Suppressor macrophage (primary cell): ENCODE measurements around the gene CYTH4.
A peak's percentile ranks its signal among the peaks of the same experiment; 100 is the strongest.

ENCODE experiments used
- DNase-seq, 4 experiments: peaks; one replicate each; pipeline ENCODE4 v3.0.0-alpha.2; 2020 to 2022

Gene CYTH4

DNA sequence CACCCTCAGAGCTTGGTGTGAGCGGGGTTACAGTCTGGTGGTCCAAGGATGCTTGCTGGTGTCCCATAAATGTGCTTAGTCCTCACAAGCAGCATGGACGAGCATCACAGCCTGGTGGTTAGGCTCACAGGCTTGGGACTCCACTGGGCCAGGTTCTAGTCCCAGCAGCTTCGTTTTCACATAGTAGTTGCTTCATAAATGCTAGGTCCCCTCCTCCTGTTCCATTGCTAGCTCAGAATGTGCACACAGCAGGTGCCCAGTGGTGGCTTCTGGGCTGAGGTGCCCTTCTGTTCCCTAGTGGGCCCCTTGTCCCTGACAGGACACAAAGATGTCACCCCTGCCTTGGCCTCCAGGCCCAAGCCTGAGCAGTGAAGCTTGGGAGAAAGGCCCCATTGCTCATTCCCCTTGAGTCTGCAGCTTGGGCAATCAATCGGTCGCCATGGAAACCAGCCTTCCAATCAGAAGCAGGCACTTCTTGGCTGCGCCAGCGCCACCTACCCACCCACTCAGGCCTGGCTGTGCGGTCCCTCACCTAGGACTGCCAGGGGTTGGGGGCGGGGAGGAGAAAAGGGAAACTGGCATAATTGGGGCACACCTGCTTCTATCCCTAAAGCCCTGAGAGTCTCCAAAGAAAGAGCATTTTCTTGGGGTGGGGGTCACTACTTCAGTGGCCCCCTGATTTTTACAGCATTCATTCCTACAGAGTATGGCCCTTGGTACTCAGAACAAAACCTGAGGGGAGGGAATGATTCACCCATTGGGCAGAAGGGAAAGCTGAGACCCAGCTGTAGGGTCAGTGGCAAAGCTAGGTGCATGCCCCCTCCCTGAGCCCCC, 48.1 kb downstream of the CYTH4 start:
- peak in 2 of 4 experiments; percentile 19 to 56 for DNase-seq

DNA sequence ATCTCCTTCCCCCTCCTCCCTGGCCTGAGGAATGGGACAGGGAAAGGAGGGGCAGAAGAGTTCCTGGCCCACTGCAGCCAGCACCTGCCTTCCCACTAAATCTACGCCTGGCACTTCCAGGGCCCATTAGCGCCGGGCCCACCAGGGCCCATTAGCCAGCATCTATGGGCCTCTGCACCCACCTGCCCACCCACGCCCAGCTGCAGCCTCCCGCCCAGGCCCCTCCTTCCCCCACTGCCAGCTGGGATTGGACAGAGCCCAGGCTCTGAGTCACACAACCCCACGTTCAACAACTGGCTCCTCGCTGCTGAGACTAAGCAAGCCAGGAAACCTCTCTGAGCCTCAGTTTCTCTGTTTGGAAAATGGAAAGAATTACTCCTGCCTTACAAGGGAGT, 48.7 kb downstream of the CYTH4 start:
- DNase-seq = no peak

DNA sequence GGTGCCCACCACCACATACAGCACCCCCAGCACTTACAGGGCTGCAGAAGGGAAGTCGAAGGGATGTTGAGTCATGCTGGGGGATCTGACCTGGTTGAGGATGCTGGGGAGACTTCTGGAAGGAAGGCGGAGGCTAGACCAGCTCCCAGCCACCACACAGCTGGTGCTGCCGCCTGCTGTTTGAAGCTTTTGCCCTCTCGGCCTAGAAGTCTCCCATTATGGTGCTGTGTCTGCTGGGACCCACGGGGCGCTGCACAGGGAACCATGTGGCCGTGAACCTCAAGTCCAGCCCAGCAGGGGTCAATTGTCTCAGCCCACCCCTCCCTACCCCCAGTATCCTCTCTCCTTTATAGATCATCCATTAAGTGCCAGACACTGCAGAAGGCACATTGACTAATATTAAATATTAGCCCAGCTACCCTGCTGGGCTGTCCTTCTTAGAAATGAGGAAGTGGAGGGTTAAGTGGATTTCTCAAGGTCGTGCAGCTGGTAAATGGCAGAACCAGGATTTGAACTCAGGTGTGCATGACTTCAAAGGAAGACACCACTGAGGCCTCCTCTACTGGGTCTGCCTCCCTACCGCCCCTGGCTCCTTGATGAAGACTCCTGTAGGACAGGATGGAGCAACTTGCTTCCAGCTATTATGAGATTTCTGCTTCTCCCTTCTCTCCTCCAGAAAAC, 49.7 kb downstream of the CYTH4 start:
- peak in 3 of 4 experiments; percentile 27 to 57 (median 38) for DNase-seq

DNA sequence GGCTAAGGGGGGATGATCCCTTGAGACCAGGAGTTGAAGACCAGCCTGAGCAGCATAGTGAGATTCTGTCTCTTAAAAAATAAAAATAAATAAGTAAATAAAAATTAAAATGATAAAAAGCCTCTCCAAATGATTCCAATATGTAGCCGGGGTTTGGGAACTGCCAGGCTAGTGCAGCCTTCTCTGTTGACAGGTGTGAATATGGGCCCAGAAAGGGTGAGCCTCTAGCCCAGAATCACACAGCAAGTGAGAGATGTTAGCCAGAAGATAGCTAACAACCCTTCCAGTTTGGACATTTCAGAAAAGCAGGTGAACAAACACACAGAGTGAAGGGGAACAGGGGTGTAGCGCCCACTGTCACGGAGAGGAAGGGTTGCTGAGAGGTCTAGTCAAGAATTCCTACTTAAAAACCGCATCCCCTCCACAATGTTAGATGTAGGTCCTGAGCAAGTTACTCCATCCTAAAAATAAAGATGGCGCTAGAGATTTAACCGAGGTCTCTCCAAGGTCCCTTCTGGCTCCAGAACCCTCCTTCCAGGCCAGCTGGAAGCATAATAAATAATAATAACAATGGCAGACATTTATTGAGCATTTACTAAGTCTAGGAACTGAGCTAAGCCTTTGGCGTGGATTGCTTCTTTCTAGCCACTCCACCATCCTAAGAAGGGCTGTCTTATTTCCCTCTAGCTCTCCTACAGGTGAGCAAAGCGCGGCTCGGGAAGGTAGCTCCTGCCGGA, 51.6 kb downstream of the CYTH4 start:
- no peak for DNase-seq

DNA sequence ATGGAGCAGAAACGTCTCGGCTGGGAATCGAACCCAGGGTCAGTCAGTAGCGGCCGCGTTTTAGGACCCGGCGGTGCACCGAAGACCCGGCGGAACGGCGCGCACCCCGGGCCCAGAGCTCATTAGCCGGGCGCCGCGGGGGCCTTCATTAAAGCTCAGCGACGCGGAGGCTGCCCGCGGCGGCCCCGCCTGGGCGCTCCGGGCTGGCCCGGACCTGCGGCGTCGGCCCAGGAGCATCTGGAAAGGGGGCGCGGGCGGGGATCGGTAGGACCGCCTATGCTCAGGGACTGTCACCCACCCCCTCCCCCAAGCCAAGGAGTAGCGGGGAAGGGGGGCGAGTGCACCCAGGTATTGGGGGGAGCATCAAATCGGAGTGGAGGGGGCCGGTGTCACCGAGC, 52.2 kb downstream of the CYTH4 start:
- DNase-seq = no peak

DNA sequence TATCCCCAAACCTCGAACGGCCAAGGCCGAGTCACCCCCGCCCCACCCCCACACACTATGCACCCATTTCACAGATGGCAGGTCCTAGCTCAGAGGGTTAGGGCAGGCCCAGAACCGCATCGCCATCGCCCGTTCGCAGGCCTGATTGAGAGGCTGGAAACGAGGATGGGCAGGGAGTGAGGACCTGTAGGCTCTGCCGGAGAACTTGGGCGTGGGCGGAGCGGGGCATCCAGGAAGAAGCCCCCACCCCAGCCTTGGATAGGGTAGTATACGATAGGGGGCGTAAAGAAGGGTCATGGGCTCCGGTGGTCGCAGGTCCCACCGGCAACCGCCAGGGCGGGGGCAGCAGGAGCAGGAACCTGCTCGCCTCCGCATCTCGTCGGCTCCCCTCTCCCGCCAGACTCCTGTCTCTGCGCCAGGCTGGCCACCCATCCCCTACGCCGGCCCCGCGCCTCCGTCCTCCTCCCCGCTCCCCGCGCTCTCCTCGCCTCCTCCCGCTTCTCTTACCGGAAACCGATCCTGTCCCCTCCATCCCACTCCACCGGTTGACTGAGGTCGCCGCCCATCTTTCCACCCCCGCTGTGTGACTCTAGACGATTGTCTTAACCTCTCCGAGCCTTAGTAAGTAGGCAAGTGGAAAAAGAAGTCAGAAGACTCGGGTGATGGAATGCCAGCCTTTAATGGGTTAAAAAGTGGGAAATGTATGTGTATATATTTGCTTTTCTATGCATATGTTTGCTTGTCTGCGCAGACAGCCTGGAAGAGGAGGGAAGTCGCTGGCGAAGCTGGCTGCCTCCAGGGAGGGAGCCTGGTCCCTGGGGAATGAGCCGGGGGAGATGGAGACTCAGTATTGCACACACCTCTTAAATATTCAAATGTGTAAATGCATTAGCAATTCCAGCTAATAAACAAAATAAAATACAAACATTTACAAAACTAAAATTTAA, 52.8 kb downstream of the CYTH4 start:
- no peak for DNase-seq

DNA sequence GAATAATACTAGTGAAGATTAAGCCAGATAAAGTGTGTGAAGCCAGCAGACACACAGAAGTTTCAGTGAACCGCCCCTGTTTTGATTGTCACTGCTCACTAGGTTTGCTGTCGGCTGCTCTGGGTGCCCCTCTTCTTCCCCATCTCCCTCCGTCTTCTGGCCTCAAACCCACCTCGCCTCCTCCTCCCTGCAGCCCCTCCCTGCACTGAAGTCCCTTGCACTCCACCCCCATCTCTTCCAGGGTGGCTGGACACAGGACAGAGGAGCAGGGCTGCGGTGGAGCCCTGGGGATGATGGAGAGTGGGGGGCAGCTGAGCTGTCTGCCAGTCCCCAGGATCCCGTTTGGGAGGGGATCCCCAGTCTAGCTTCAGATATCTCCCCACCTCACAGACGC, 53.5 kb downstream of the CYTH4 start:
- no peak for DNase-seq

DNA sequence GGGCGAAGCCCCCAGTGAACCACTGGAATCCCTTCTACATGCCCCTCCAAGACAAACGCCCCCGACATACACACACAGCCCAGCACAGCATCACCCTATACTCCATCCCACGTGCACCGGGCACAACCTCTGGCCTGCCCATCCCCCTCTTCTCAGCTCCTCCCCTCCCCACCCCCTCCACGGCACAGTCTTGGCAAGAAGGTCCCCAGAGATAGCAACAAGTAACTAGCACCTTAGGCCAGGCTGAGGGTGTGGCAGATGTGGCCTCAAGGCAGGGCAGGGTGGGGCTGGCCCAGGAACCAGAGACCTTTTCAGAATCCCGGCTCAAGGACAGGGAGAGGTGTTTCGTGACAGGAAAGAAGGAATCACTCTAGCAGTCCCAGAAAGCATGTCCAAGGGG, 54.3 kb downstream of the CYTH4 start:
- no peak for DNase-seq

DNA sequence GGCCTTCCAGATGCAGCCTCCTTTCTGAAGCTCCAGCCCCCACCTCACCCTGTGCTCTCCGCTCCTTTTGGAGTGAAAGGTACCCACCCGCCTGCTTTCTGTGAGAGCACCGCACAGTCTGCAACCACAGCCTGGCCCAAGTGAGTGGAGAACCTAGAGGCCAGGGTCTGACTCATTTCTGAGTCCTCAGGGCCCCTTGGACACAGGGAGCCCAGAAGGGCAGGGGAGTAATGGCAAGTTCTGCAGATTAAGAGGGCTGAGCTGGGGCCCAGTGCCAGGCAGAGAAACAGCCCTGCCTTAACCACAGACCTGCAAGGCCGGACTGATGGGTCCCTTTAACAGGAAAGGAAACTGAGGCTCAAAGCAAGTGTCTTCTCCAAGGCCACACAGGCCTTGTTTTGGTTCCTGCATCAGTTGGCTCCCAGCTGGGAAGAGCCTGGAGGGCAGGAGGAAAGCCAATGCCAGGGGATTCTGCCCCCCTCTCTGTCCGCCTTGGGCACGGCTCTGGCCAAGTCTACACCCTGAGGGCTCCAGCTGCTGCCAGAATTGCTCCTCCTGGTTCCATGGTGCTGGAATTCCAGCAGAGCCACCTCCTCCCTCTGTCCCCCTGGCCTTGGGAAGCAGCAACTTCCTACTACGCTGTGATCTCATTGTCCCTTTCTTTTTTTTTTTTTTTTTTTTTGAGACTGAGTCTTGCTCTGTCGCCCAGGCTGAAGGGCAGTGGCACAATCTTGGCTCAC, 55.1 kb downstream of the CYTH4 start:
- DNase-seq = no peak

DNA sequence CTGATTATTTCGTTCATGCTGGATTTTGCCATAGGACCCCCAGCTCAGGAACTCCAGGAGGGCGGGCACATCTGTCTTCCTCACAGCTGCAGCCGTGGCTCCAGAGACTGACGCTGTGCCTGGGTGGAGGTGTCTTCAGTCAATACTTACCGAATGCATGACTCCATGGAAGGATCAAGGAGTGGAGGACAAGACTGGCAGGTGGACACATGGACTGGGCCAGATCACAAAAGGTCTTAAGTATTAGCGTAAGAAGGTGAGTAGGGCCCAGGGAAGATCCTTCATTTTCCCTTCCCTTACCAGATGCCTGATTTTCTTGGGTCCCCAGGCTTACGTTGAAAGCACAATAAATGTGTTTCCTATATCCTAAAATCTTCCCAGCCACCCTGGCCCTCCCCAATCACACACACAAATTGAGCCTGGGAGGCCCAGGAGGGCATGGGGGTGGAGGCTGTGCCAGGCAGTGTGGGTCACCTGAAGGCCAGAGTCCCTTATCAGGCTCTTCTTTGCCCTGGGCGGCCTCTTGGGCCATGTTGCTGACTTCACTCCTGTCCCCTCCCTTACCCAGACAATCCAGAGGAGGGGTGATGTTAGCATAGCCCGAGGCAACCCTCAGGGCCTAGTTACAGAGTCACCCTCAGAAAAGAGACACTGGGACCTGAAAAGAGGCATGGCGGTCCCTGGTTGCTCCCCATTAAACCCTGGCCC, 56.4 kb downstream of the CYTH4 start:
- DNase-seq = no peak

DNA sequence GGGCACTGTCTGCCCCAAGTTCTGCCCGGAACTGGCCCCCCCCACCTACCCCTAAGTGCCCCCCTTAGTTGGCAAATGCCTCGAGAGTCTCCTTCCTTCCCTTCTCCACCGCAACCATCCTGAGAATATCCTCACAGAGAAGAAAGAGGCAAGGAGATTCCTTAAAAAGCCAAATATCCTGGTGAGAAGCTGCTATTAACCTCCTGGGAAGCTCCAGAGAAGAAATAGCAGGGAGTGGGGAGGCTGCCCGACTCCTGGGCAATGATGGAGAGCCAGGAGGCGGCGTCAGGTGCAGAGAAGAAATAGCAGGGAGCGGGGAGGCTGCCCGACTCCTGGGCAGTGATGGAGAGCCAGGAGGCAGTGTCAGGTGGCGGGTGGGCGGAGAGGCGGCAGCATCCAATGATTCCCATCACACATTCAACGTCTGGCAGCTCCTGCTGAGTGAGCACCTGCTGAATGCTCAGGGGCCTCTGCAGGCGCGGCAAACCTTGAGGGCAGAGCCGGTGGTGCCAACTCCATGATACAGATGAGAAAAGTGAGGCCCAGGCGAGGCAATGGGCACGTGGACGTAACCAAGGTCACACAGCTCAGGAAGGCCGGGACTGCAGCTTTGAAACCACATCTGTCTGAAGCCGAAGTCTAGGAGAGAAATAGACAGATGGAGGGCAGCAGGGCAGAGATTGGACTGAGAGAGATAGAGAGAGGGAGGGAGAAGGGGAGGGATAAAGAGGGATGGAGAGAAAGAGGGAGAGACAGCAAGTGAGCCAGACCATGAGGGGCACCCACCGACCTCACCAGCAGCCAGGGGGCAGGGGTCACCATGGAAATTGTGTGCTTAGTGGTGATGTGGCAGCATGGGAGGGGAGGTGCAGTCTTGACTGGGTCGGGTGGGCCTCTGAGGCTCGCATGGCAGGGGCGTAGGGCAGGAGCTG, 58.3 kb downstream of the CYTH4 start:
- DNase-seq = no peak

DNA sequence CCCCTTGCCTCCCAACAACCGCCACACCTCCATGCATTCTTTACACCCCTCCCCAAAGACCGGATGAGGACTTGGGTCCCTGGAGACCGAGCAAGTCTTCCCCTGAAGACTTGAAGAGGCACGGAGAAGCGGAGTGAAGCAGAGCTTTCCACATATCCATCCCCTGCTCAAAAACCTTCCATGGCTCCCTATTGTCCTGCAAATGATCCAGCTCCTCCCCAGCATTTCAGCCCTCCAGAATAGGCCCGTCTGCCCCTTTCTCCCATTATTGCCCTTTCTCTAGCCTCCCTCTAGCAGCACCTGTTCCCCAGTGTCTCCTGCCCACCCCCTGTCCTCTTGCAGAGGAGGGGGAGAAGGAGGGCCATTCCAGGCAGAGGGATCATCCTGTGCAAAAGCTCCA, 59.8 kb downstream of the CYTH4 start:
- DNase-seq = no peak

DNA sequence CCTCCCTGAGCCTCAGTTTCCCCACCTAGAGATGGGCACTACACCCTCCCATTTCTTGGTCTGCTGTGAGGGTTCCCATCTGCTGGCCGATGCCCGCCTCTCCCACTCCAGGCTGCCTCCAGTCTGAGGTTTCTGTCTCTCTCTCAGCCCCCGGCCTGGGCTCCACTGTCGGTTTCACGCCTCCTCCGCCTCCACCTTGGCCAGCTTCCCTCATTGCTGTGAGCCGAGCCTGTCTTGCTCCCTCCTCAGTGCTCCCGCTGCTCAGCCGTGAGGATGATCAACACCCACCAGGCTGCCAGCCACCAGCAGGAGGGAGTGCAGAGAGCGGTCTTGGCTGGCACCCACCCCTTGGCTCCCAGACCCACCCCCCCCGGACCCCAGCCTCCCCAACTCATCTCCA, 61.0 kb downstream of the CYTH4 start:
- no peak for DNase-seq

DNA sequence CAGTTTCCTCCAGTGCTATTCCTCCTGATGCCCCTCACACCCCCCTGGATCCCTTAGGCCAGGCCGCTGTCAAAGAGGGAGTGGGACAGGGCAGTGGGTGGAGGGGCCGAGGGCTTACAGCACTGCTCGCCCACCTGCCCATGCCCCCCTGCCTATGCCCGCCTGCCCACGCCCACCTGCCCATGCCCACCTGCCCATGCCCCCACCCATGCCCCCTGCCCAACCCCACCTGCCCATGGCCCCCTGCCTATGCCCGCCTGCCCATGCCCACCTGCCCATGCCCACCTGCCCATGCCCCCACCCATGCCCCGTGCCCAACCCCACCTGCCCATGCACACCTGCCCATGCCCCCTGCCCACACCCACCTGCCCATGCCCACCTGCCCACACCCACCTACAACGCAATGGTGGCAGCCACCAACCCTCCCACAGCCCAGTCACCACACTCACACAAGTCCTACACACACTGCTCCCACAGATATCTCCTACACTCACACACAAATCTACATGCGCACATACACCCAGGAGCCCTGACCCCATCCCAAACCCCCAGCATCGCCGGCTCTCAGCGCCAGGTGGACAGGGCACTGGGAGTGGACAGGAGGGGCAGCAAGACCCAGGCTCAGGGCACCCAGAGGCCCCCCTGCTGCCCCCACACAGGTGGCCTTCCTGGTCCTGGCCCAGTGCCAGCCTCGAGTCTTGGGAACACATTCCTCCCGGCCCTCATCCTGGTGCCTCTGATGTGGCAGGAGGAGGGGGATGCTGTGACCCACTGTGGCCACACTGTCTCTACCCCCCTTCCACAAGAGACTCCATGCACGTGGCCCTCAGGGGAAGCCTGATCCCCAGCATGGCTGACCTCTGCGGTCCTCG, 61.8 kb downstream of the CYTH4 start:
- DNase-seq = no peak

DNA sequence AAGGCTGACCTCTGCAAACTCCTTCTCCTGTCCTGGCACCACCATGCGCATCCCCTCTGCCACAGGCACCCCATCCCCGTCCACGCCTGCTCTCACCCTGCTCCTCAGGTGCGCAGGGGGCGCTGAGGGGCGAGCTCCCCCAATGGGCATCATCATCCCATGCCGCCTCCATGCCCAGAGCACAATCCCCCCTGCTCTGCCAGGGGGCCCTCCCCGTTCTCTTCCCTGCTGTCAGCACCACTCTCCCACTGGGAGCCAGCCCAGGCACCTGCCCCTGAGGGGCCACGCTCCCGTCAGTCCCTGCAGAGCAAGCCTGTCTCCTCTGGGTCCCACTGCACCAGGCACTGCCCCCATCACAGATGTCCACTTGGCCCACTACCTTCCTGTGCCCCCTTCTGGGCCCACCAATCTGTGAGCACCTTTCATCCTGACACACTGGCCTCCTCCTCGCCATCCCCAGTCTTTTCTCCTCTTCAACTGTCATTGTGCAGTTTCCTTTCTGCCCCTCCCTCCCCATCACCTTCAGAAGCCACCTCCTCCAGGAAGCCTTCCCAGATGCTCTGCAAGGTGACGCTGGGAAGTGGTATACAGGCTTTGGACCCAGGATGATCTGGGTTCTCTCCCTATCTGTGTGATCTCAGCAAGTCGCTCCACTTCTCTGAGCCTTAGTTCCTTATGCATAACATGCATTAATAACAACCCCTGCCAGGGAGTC, 62.6 kb downstream of the CYTH4 start:
- DNase-seq = no peak

DNA sequence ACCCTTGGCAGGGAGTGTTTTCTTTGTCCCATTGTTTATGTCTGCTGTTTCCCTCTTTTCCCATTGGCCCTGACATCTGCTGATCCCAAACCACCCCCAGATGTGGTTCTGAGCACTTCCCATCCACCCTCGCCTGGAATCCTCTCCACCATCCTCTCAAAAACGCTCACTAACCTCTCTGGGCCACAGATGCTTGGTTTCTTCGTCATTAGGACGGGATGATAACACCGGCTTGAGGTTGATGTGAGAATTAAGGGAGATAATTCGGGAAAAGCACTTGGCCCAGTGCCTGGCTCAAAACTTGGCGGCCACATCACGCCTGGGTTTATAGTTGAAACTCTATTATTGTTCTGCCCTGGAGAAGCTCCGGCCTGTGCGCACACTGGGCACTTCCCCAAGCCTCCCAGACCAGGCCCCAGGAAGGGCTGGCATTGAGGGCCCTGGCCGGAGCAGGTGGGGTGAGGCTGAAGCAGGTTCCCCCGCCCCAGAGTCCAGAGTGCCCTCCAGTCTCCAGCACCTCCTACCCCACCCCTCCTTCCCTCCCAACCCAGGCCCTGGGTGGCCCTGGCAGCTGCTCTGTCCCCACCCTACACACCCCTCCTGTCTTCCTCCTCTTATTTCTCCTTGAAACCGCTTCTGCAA, 63.7 kb downstream of the CYTH4 start:
- no peak for DNase-seq

DNA sequence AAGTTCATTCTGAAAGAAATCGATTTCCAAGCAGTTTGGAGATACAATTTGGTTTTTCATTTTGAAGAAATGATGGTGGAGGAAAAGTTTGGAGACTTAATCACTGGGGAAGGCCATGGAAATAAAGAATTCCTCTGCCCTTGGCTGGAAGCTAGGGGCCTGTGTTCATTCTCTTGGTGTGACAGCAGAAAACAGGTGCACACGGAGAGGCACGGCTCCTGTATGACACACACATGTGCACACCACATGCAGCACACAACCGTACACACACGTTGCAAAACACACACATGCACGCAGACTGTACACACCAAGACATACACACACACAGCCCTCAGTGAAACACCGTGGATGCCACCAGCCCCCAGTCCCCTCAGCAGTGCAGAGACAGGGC, 64.2 kb downstream of the CYTH4 start:
- no peak for DNase-seq
